Small intestine (tissue), 7 donors: ENCODE measurements around the gene GCNA. TPM values are rescaled to one million over a fixed set of nuclear protein-coding genes. Genes with fewer than 3 reads are reported as not detected.
A peak's percentile ranks its signal among the peaks of the same experiment; 100 is the strongest.

Experiments used
- DNase-seq, 2 donors: peaks; one replicate each; pipeline versions ENCODE4 v3.0.0 to v3.0.0-alpha.2; 2013
- FAIRE-seq: peaks from 2 replicates; lab custom pipeline; 2012; peaks lifted over from hg19 to GRCh38; lab: Jason Lieb, UNC
- H3K27ac ChIP-seq, 3 donors: one replicate each; pipeline ENCODE4 v1.5.1; 2013; ENCODE audit warnings: low read length in 2 of 3, mild to moderate bottlenecking in 2 of 3, control low read depth in 1 of 3, inconsistent platforms in 1 of 3, low read depth in 1 of 3, moderate library complexity in 1 of 3
- H3K27me3 ChIP-seq, 3 donors: one replicate each; pipeline ENCODE4 v1.6.1; 2013; ENCODE audit warnings: low read length in 3 of 3, inconsistent platforms in 1 of 3; ENCODE audit not compliant: control insufficient read depth in 3 of 3, insufficient read depth in 3 of 3
- H3K36me3 ChIP-seq, 3 donors: one replicate each; pipeline ENCODE4 v1.6.1; 2013; ENCODE audit warnings: low read length in 3 of 3, inconsistent platforms in 1 of 3, low read depth in 1 of 3, mild to moderate bottlenecking in 1 of 3, moderate library complexity in 1 of 3; ENCODE audit not compliant: control insufficient read depth in 3 of 3, insufficient read depth in 2 of 3
- H3K4me1 ChIP-seq, 3 donors: one replicate each; pipeline ENCODE4 v1.6.1; 2013; ENCODE audit warnings: low read length in 2 of 3, inconsistent platforms in 1 of 3, low read depth in 1 of 3, mild to moderate bottlenecking in 1 of 3, moderate library complexity in 1 of 3; ENCODE audit not compliant: control insufficient read depth in 3 of 3, insufficient read depth in 2 of 3
- H3K4me3 ChIP-seq, 3 donors: one replicate each; pipeline ENCODE4 v1.5.1; 2013; ENCODE audit warnings: low read length in 3 of 3, control low read depth in 1 of 3, inconsistent platforms in 1 of 3, low read depth in 1 of 3, mild to moderate bottlenecking in 1 of 3, moderate library complexity in 1 of 3
- H3K9me3 ChIP-seq, 2 donors: one replicate each; pipeline ENCODE4 v1.6.1; 2013; ENCODE audit warnings: low read depth in 1 of 2, low read length in 1 of 2; ENCODE audit not compliant: control insufficient read depth in 2 of 2, insufficient read depth in 1 of 2
- WGBS, 3 donors: extraction: QIAGEN DNeasy Blood & Tissue Kit; methylation state at CpG; one replicate each; pipeline ENCODE4 v1.1.7; 2013; 5-methylcytosine and 5-hydroxymethylcytosine counted together
- polyA plus RNA-seq, 4 donors: library from polyadenylated mRNA; stranded (reverse) in 3 of 4; unstranded in 1 of 4; fragments of 200-250 nt in 3 of 4; fragments of 120-200 nt in 1 of 4; gene quantifications; one replicate each; pipeline versions ENCODE4 v1.2.1 to v1.2.3, GENCODE V29; 2013
- donor health status: healthy with polysubstance abuse.
- donor health status: control.
- donor health status: control.
- donor health status: Bipolar disorder and iron deficiency.
- donor health status: healthy.

Gene GCNA
- polyA plus RNA-seq, 4 donors = 1.1 to 1.7 (median 1.5) TPM

GRCh38 chrX:71650333-71650969, 72.2 kb downstream of the GCNA start:
- no peak overlapping the region for H3K27ac ChIP-seq
- H3K36me3 ChIP-seq = no peaks in the 10 kb centered on the region
- DNase-seq (peak; percentile 46 to 71), FAIRE-seq (no peak)
- no peaks in the 10 kb centered on the region for H3K9me3 ChIP-seq
- WGBS, 3 donors = 11 to 53% (median 47%) methylated on average over 4 of the region's 4 CpGs
- H3K4me1 ChIP-seq = no peaks in the 10 kb centered on the region
- no peaks in the 10 kb centered on the region for H3K27me3 ChIP-seq
- no peak overlapping the region for H3K4me3 ChIP-seq

GRCh38 chrX:71652405-71652804, 74.2 kb downstream of the GCNA start:
- Histone ChIP-seq H3K27ac (no peak overlapping the region), H3K36me3 (no peaks in the 10 kb centered on the region), H3K9me3 (no peaks in the 10 kb centered on the region), H3K4me1 (no peaks in the 10 kb centered on the region), H3K4me3 (no peak overlapping the region), H3K27me3 (no peaks in the 10 kb centered on the region)
- peak; percentile 49 to 50 for DNase-seq
- no peak for FAIRE-seq
- WGBS, 3 donors = 30 to 41% (median 31%) methylated on average over 2 of the region's 2 CpGs

GRCh38 chrX:71653344-71653743, 75.1 kb downstream of the GCNA start:
- FAIRE-seq = no peak
- DNase-seq = no peak
- no peak overlapping the region for H3K4me3 ChIP-seq
- H3K36me3 ChIP-seq = no peaks in the 10 kb centered on the region
- H3K27ac ChIP-seq = no peak overlapping the region
- no peaks in the 10 kb centered on the region for H3K9me3 ChIP-seq
- WGBS, 3 donors = 92 to 100% (median 95%) methylated on average over 2 of the region's 2 CpGs
- H3K4me1 ChIP-seq = no peaks in the 10 kb centered on the region
- no peaks in the 10 kb centered on the region for H3K27me3 ChIP-seq

- no peaks in the 10 kb centered on the region for H3K27me3 ChIP-seq
- WGBS, 3 donors = 76 to 86% (median 79%) methylated on average over 4 of the region's 4 CpGs
- DNase-seq = no peak
- H3K4me1 ChIP-seq = no peaks in the 10 kb centered on the region
- H3K27ac ChIP-seq = no peak overlapping the region
- H3K36me3 ChIP-seq = no peaks in the 10 kb centered on the region
- H3K9me3 ChIP-seq = no peaks in the 10 kb centered on the region
- no peak overlapping the region for H3K4me3 ChIP-seq
- no peak for FAIRE-seq
These were observed 79.0 kb downstream of the GCNA start for GRCh38 chrX:71657267-71657666.

- DNase-seq (no peak), FAIRE-seq (no peak)
- H3K9me3 ChIP-seq = no peaks in the 10 kb centered on the region
- 34 to 62% (median 57%) methylated on average over 3 of the region's 3 CpGs for WGBS, 3 donors
- no peak overlapping the region for H3K27ac ChIP-seq
- no peaks in the 10 kb centered on the region for H3K27me3 ChIP-seq
- H3K36me3 ChIP-seq = no peaks in the 10 kb centered on the region
- H3K4me3 ChIP-seq = no peak overlapping the region
- no peaks in the 10 kb centered on the region for H3K4me1 ChIP-seq
These were observed 81.1 kb downstream of the GCNA start for GRCh38 chrX:71659342-71659741.

GRCh38 chrX:71659959-71660358, 81.7 kb downstream of the GCNA start:
- H3K9me3 ChIP-seq = no peaks in the 10 kb centered on the region
- H3K27ac ChIP-seq = no peak overlapping the region
- WGBS, 3 donors = 92 to 96% (median 93%) methylated on average over 4 to 6 of the region's 6 CpGs
- DNase-seq = no peak
- H3K27me3 ChIP-seq = no peaks in the 10 kb centered on the region
- no peaks in the 10 kb centered on the region for H3K36me3 ChIP-seq
- H3K4me3 ChIP-seq = no peak overlapping the region
- FAIRE-seq = no peak
- no peaks in the 10 kb centered on the region for H3K4me1 ChIP-seq

- DNase-seq (no peak), FAIRE-seq (no peak)
- Histone ChIP-seq H3K27me3 (no peaks in the 10 kb centered on the region), H3K4me1 (no peaks in the 10 kb centered on the region), H3K27ac (no peak overlapping the region), H3K4me3 (no peak overlapping the region), H3K9me3 (no peaks in the 10 kb centered on the region), H3K36me3 (no peaks in the 10 kb centered on the region)
- 82 to 86% (median 84%) methylated on average over 17 to 21 of the region's 22 CpGs for WGBS, 3 donors
These were observed 82.6 kb downstream of the GCNA start for GRCh38 chrX:71660562-71661416.

GRCh38 chrX:71661919-71662318, 83.7 kb downstream of the GCNA start:
- Histone ChIP-seq H3K36me3 (no peaks in the 10 kb centered on the region), H3K27ac (no peak overlapping the region), H3K9me3 (no peaks in the 10 kb centered on the region), H3K4me3 (no peak overlapping the region), H3K27me3 (no peaks in the 10 kb centered on the region), H3K4me1 (no peaks in the 10 kb centered on the region)
- 80 to 86% (median 84%) methylated on average over 12 of the region's 12 CpGs for WGBS, 3 donors
- DNase-seq (no peak), FAIRE-seq (no peak)
